Vagina (tissue), 2 donors: ENCODE measurements around the gene RELA. TPM values are rescaled to one million over a fixed set of nuclear protein-coding genes. Genes with fewer than 3 reads are reported as not detected.
A peak's percentile ranks its signal among the peaks of the same experiment; 100 is the strongest.

Experiments
- DNase-seq, 2 donors: peaks; one replicate each; pipeline ENCODE4 v3.0.0-alpha.2; 2017; ENCODE audit errors: extremely low spot score in 2 of 2
- H3K27ac ChIP-seq: fragments of 200-600 bp; sonication (generic); one replicate; pipeline ENCODE4 v1.5.1; 2019
- H3K27me3 ChIP-seq: fragments of 200-600 bp; sonication (generic); one replicate; pipeline ENCODE4 v1.5.1; 2019
- H3K36me3 ChIP-seq, 2 donors: fragments of 200-600 bp; sonication (generic); one replicate each; pipeline ENCODE4 v1.5.1; 2017 to 2019
- H3K4me1 ChIP-seq: fragments of 200-600 bp; sonication (generic); one replicate; pipeline ENCODE4 v1.5.1; 2019
- H3K4me3 ChIP-seq, 2 donors: fragments of 200-600 bp; sonication (generic); 1 replicate in 1 of 2; 2 replicates in 1 of 2; pipeline ENCODE4 v1.5.1; 2016 to 2019
- H3K9me3 ChIP-seq: fragments of 200-600 bp; sonication (generic); one replicate; pipeline ENCODE4 v1.5.1; 2019
- CTCF ChIP-seq, 3 experiments: fragments of 450-650 bp in 2 of 3; fragments of 200-600 bp in 1 of 3; sonication (generic) in 1 of 3; IDR thresholded peaks; one replicate each; pipeline ENCODE4 v1.5.1; 2017 to 2019; ENCODE audit warnings: antibody characterized with exemption in 3 of 3, mild to moderate bottlenecking in 2 of 3, moderate library complexity in 2 of 3
- POLR2A ChIP-seq, 2 donors: fragments of 450-650 bp; IDR thresholded peaks; one replicate each; pipeline ENCODE4 v1.6.1; 2017; ENCODE audit warnings: antibody characterized with exemption in 2 of 2, mild to moderate bottlenecking in 2 of 2, moderate library complexity in 2 of 2
- POLR2AphosphoS5 ChIP-seq, 2 donors: sonication (generic); formaldehyde crosslinking; IDR thresholded peaks; one replicate each; pipeline ENCODE4 v1.9.0; 2017; ENCODE audit warnings: antibody characterized with exemption in 2 of 2, mild to moderate bottlenecking in 2 of 2, low read depth in 1 of 2; ENCODE audit not compliant: insufficient read depth in 1 of 2
- intact Hi-C: fragments of 100-400 bp; cut with DNase I; formaldehyde crosslinking; loops from one replicate; pipeline ENCODE4 v1.15.1; 2023
- total RNA-seq: library from RNA; depleted of rRNA; stranded (reverse); fragments of >200 nt; gene quantifications from one replicate; pipeline ENCODE4 v1.2.3, GENCODE V29; 2016

RELA gene
- total RNA-seq, 1 donor from 2014 or later, result 59.2 TPM

GRCh38 chr11:65651339-65651588 lies 11.5 kb downstream of the RELA start:
- H3K4me1 ChIP-seq, result peaks cover 50% of the 10 kb centered on the region
- no peak for DNase-seq

GRCh38 chr11:65650547-65651338 lies 12.0 kb downstream of the RELA start:
- H3K4me1 ChIP-seq, result peaks cover 53% of the 10 kb centered on the region
- H3K27ac ChIP-seq, result peak overlapping the region; percentile 97
- no peaks in the 10 kb centered on the region for H3K9me3 ChIP-seq
- H3K27me3 ChIP-seq, result no peaks in the 10 kb centered on the region
- intact Hi-C loops, result no loop called here
- H3K4me3 ChIP-seq, result no peak overlapping the region
- no peak for TF ChIP-seq CTCF (IDR thresholded peaks at IDR 0.05)
- TF ChIP-seq POLR2A (IDR thresholded peaks at IDR 0.05), result no peak
- no peak for TF ChIP-seq POLR2AphosphoS5 (IDR thresholded peaks at IDR 0.05; ENCODE audit: insufficient read depth in 1 of 2, low read depth in 1 of 2)
- DNase-seq, result no peak
- H3K36me3 ChIP-seq, result peaks cover 0 to 26% of the 10 kb centered on the region in 2 donors

More at GRCh38 chr11:65651339-65651588, 11.5 kb downstream of the RELA start:
- intact Hi-C loops, result no loop called here
- H3K36me3 ChIP-seq, result peaks cover 0 to 31% of the 10 kb centered on the region in 2 donors
- TF ChIP-seq POLR2A (IDR thresholded peaks at IDR 0.05), result no peak
- TF ChIP-seq CTCF (IDR thresholded peaks at IDR 0.05), result no peak
- no peak for TF ChIP-seq POLR2AphosphoS5 (IDR thresholded peaks at IDR 0.05; ENCODE audit: insufficient read depth in 1 of 2, low read depth in 1 of 2)
- H3K9me3 ChIP-seq, result no peaks in the 10 kb centered on the region
- no peak overlapping the region for H3K4me3 ChIP-seq
- peak overlapping the region; percentile 97 for H3K27ac ChIP-seq
- no peaks in the 10 kb centered on the region for H3K27me3 ChIP-seq

- Histone ChIP-seq H3K36me3 (peaks cover 0 to 21% of the 10 kb centered on the region in 2 donors), H3K4me3 (no peak overlapping the region), H3K4me1 (peaks cover 58% of the 10 kb centered on the region), H3K27me3 (no peaks in the 10 kb centered on the region), H3K27ac (peak overlapping the region; percentile 97), H3K9me3 (no peaks in the 10 kb centered on the region)
- intact Hi-C loops, result no loop called here
- TF ChIP-seq POLR2A (IDR thresholded peaks at IDR 0.05) (no peak), POLR2AphosphoS5 (IDR thresholded peaks at IDR 0.05; ENCODE audit: insufficient read depth in 1 of 2, low read depth in 1 of 2) (no peak), CTCF (IDR thresholded peaks at IDR 0.05) (no peak)
- DNase-seq, result no peak
Observed at GRCh38 chr11:65649656-65650546, 12.8 kb downstream of the RELA start.

- no peak overlapping the region for H3K4me3 ChIP-seq
- no peaks in the 10 kb centered on the region for H3K27me3 ChIP-seq
- DNase-seq, result no peak
- TF ChIP-seq POLR2AphosphoS5 (IDR thresholded peaks at IDR 0.05; ENCODE audit: insufficient read depth in 1 of 2, low read depth in 1 of 2), result no peak
- TF ChIP-seq CTCF (IDR thresholded peaks at IDR 0.05), result no peak
- no peak for TF ChIP-seq POLR2A (IDR thresholded peaks at IDR 0.05)
- intact Hi-C loops, result no loop called here
- H3K9me3 ChIP-seq, result no peaks in the 10 kb centered on the region
- H3K4me1 ChIP-seq, result peaks cover 54% of the 10 kb centered on the region
- H3K27ac ChIP-seq, result no peak overlapping the region
- H3K36me3 ChIP-seq, result peaks cover 0 to 15% of the 10 kb centered on the region in 2 donors
Observed at GRCh38 chr11:65648997-65649493, 13.7 kb downstream of the RELA start.
